Prostate gland (tissue), 2 donors: Measurements from ENCODE around the gene TMC1. TPM values are rescaled to one million over a fixed set of nuclear protein-coding genes. Genes with fewer than 3 reads are reported as not detected.

Experiments used
- DNase-seq: peaks from one replicate; pipeline ENCODE4 v3.0.0-alpha.2; 2019; ENCODE audit warnings: low spot score
- H3K27ac ChIP-seq, 2 donors: fragments of 200-600 bp; sonication (generic); 2 replicates each; pipeline ENCODE4 v1.5.1; 2017 to 2019
- H3K27me3 ChIP-seq: fragments of 200-600 bp; sonication (generic); replicated peaks from 2 replicates; pipeline ENCODE4 v1.5.1; 2019; ENCODE audit not compliant: insufficient read depth
- H3K36me3 ChIP-seq, 2 donors: fragments of 200-600 bp; sonication (generic); 1 replicate in 1 of 2; 2 replicates in 1 of 2; pipeline versions ENCODE4 v1.5.1 to v1.8.1; 2017 to 2019
- H3K4me1 ChIP-seq: fragments of 200-600 bp; sonication (generic); replicated peaks from 2 replicates; pipeline ENCODE4 v1.5.1; 2019
- H3K4me3 ChIP-seq, 2 donors: fragments of 200-600 bp; sonication (generic); 2 replicates each; pipeline ENCODE4 v1.5.1; 2017 to 2019
- H3K9me3 ChIP-seq: fragments of 200-600 bp; sonication (generic); 2 replicates; pipeline ENCODE4 v1.5.1; 2017
- POLR2A ChIP-seq: fragments of 450-650 bp; IDR thresholded peaks from one replicate; pipeline ENCODE4 v1.6.1; 2016; ENCODE audit warnings: antibody characterized with exemption, mild to moderate bottlenecking
- POLR2AphosphoS5 ChIP-seq: sonication (generic); formaldehyde crosslinking; IDR thresholded peaks from one replicate; pipeline ENCODE4 v1.6.1; 2017; ENCODE audit warnings: antibody characterized with exemption
- WGBS: methylation state at CpG from one replicate; pipeline ENCODE4 v1.1.5; 2018; 5-methylcytosine and 5-hydroxymethylcytosine counted together
- intact Hi-C: fragments of 100-400 bp; cut with DNase I; formaldehyde crosslinking; loops from one replicate; pipeline ENCODE4 v1.14.2; 2022
- total RNA-seq, 2 donors: library from RNA; depleted of rRNA; stranded (reverse); fragments of >200 nt; gene quantifications; one replicate each; pipeline ENCODE4 v1.1.0, GENCODE V29; 2016
- TF ChIP-seq, protein P1 (sequence below), 4 experiments: fragments of 200-600 bp in 2 of 4; fragments of 450-650 bp in 2 of 4; sonication (generic) in 2 of 4; IDR thresholded peaks; 1 replicate in 3 of 4; 2 replicates in 1 of 4; pipeline ENCODE4 v1.5.1; 2016 to 2019; ENCODE audit warnings: antibody characterized with exemption in 4 of 4, mild to moderate bottlenecking in 2 of 4, moderate library complexity in 2 of 4

The TMC1 gene
- total RNA-seq, 2 donors from 2014 or later = 3.0 to 5.3 TPM

DNA sequence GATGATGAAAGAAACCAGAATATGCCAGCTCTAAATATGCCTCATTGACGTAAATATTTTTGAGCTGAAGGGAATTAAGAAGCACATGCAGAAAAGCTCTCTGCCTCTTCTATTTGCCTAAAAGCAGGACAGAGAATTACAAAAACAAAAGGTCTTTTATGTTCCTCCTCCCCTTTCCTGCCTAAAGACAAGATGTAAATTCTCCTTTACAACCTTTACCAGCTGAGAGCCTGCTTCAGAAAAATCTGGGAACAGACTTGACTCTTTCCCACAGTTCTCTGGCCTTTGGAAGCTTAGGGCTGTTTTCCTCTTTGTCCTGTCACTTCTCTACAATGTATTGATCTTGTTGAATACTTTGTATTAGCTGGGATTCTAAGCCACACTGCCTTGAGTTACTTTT is 199.7 kb downstream of the TMC1 start:
- Histone ChIP-seq H3K9me3 (no peaks in the 10 kb centered on the region), H3K36me3 (no peaks in the 10 kb centered on the region), H3K27me3 (no peaks in the 10 kb centered on the region), H3K27ac (no peak overlapping the region), H3K4me1 (no peaks in the 10 kb centered on the region), H3K4me3 (no peak overlapping the region)
- TF ChIP-seq POLR2A = no peak
- intact Hi-C loops = no loop called here
- 82% methylated on average over 1 of the region's 1 CpG for WGBS
- DNase-seq = no peak

DNA sequence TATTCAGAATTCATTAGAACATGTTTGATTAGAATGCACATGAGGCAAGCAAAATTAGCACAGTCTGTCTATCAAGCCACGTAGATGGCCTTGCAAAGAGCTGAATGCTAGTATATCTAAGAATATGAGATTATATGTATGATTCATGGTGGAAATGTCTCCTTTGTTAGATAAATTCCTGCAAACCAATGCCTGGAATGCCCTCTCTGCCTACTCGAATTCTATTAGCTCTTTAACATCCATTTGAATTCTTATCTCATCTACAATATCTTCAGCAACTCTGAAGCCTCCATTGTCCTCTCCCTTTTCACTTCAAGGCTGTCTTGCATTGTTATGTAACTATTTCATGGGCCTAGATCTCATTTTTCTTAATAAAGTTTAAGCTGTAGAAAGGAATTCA is 205.5 kb downstream of the TMC1 start:
- Histone ChIP-seq H3K27ac (no peak overlapping the region), H3K27me3 (no peaks in the 10 kb centered on the region), H3K36me3 (no peaks in the 10 kb centered on the region), H3K9me3 (no peaks in the 10 kb centered on the region), H3K4me1 (no peaks in the 10 kb centered on the region), H3K4me3 (no peak overlapping the region)
- 55% methylated on average over 2 of the region's 2 CpGs for WGBS
- no peak for DNase-seq
- intact Hi-C loops = no loop called here
- TF ChIP-seq POLR2AphosphoS5 = no peak
- TF ChIP-seq POLR2A = no peak
- TF ChIP-seq, protein P1, sequence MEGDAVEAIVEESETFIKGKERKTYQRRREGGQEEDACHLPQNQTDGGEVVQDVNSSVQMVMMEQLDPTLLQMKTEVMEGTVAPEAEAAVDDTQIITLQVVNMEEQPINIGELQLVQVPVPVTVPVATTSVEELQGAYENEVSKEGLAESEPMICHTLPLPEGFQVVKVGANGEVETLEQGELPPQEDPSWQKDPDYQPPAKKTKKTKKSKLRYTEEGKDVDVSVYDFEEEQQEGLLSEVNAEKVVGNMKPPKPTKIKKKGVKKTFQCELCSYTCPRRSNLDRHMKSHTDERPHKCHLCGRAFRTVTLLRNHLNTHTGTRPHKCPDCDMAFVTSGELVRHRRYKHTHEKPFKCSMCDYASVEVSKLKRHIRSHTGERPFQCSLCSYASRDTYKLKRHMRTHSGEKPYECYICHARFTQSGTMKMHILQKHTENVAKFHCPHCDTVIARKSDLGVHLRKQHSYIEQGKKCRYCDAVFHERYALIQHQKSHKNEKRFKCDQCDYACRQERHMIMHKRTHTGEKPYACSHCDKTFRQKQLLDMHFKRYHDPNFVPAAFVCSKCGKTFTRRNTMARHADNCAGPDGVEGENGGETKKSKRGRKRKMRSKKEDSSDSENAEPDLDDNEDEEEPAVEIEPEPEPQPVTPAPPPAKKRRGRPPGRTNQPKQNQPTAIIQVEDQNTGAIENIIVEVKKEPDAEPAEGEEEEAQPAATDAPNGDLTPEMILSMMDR (IDR thresholded peaks at IDR 0.05) = no peak

DNA sequence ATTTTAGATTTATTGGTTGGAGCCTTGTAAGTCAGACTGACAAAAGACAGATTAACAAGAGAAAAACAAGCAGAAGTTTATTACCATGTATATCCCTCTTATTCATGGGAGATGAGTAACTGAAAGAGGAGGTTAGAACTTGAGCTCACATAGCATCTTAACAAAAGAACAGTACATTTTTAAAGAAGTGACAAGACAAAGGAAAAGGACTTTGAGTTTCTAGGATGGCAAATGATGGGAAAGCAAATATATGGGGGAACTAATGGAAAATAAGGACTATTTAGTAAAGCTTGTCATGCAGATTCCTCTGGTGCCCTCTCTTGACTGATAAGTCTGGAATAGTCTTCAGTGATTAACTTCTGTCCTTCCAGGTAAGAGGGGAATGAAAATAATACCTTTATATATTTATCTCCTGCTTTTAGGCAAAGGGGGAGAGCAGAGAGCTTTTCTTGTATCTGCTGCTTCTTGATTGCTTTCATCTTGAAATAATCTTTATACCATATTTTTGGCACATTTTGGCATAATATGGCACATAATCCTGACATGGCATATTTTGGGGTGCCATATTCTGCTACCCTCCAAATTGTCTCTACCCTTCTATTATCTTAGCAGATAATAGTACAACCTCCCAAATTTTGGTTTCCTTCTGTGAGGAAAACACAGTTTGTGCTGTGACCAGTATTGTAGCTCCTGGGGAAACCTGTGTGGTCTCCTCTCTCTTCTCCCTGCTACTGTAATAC is 206.8 kb downstream of the TMC1 start:
- Histone ChIP-seq H3K4me3 (no peak overlapping the region), H3K9me3 (no peaks in the 10 kb centered on the region), H3K27me3 (no peaks in the 10 kb centered on the region), H3K36me3 (no peaks in the 10 kb centered on the region), H3K4me1 (no peaks in the 10 kb centered on the region), H3K27ac (no peak overlapping the region)
- intact Hi-C loops = no loop called here
- TF ChIP-seq, protein P1 (IDR thresholded peaks at IDR 0.05) = no peak
- TF ChIP-seq POLR2AphosphoS5 = no peak
- no peak for DNase-seq

DNA sequence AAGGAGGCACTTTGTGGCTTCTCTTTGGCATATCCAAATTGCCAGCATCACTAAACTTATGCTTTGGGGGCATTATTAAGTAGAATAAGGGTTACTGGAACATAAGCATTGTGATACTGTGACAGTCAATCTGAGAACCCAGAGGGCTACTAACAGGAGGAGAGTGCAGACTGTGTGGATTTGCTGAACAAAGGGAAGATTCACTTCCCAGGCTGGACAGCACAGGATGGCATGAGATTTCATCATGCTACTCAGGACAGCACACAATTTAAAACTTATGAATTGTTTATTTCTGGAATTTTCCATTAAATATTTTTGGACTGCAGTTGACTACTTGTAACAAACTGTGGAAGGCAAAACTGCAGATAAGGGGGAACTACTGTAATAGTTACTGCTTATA is 212.5 kb downstream of the TMC1 start:
- Histone ChIP-seq H3K4me1 (no peaks in the 10 kb centered on the region), H3K27me3 (no peaks in the 10 kb centered on the region), H3K9me3 (no peaks in the 10 kb centered on the region), H3K27ac (no peak overlapping the region), H3K4me3 (no peak overlapping the region), H3K36me3 (no peaks in the 10 kb centered on the region)
- no peak for DNase-seq
- intact Hi-C loops = no loop called here
- no peak for TF ChIP-seq POLR2AphosphoS5
- TF ChIP-seq, protein P1 (IDR thresholded peaks at IDR 0.05) = no peak
- TF ChIP-seq POLR2A = no peak

DNA sequence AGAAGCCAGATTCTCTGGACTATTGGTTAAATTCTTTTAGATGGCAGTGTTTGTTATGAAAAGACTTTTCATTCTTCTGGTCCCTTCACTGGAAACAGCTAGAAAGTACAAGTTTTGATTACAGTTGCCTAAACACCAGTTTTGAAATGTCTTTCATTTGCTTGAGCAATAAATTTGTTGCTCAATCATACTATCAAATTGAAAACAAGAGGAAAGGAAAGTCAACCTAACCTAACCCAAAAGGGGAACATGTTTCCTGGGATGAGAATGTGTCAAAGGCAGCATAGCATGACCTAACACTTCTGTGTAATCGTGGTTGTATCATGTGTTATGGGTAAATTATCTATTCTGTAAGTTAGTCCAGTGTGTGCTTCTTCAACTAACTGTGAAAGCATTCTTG is 213.2 kb downstream of the TMC1 start:
- no peak overlapping the region for H3K27ac ChIP-seq
- no peak for TF ChIP-seq POLR2AphosphoS5
- TF ChIP-seq, protein P1 (IDR thresholded peaks at IDR 0.05) = no peak
- no peak for TF ChIP-seq POLR2A
- H3K36me3 ChIP-seq = no peaks in the 10 kb centered on the region
- H3K9me3 ChIP-seq = no peaks in the 10 kb centered on the region
- WGBS = 86% methylated on average over 1 of the region's 1 CpG
- H3K4me1 ChIP-seq = no peaks in the 10 kb centered on the region
- DNase-seq = no peak
- intact Hi-C loops = no loop called here
- no peaks in the 10 kb centered on the region for H3K27me3 ChIP-seq
- H3K4me3 ChIP-seq = no peak overlapping the region
